Skin epidermis (tissue), 12 donors: ENCODE data around the gene MC5R.
"Not testable (repeated sequence)": the region's sequence is repeated elsewhere in the genome, so short reads cannot be mapped to it uniquely, and the experiment has no call there.

Experiments used
- H3K27ac ChIP-seq, 21 experiments: fragments of 200-600 bp; sonication (generic) in 11 of 21; one replicate each; pipeline ENCODE4 v1.5.0; 2020; ENCODE audit warnings: mild to moderate bottlenecking in 3 of 21, inconsistent platforms in 2 of 21, moderate library complexity in 2 of 21
- H3K4me3 ChIP-seq, 7 experiments: fragments of 200-600 bp; sonication (generic) in 2 of 7; one replicate each; pipeline ENCODE4 v1.5.0; 2020; ENCODE audit warnings: inconsistent platforms in 2 of 7, mild to moderate bottlenecking in 2 of 7, moderate library complexity in 1 of 7

Gene MC5R

GRCh38 chr18:13835202-13835601 lies 11.3 kb downstream of the MC5R start:
- Histone ChIP-seq H3K27ac (no peak overlapping the region), H3K4me3 (no peak overlapping the region)

GRCh38 chr18:13836559-13836958 lies 12.6 kb downstream of the MC5R start:
- no peak overlapping the region for H3K27ac ChIP-seq

GRCh38 chr18:13849791-13850190 lies 25.8 kb downstream of the MC5R start:
- no peak overlapping the region for H3K27ac ChIP-seq
- no peak overlapping the region for H3K4me3 ChIP-seq

More at GRCh38 chr18:13836559-13836958, 12.6 kb downstream of the MC5R start:
- H3K4me3 ChIP-seq, result no peak overlapping the region

GRCh38 chr18:13862898-13863297 lies 38.9 kb downstream of the MC5R start:
- H3K4me3 ChIP-seq, H3K27ac ChIP-seq: not testable (repeated sequence)

GRCh38 chr18:13868501-13869271 lies 44.7 kb downstream of the MC5R start:
- Histone ChIP-seq H3K4me3 (no peak overlapping the region), H3K27ac (no peak overlapping the region)

- H3K27ac ChIP-seq, result no peak overlapping the region
- H3K4me3 ChIP-seq, result no peak overlapping the region
Measured at GRCh38 chr18:13871701-13872100, 47.8 kb downstream of the MC5R start.

GRCh38 chr18:13872373-13872772 lies 48.4 kb downstream of the MC5R start:
- H3K4me3 ChIP-seq, result no peak overlapping the region

GRCh38 chr18:13872932-13873331 lies 49.0 kb downstream of the MC5R start:
- H3K27ac ChIP-seq, result no peak overlapping the region
- H3K4me3 ChIP-seq, result no peak overlapping the region

More at GRCh38 chr18:13872373-13872772, 48.4 kb downstream of the MC5R start:
- no peak overlapping the region for H3K27ac ChIP-seq

- no peak overlapping the region for H3K27ac ChIP-seq
- H3K4me3 ChIP-seq, result no peak overlapping the region
Measured at GRCh38 chr18:13874558-13874957, 50.6 kb downstream of the MC5R start.
